HepG2 (cell line): ENCODE results near the gene ZNF621. TPM values are rescaled to one million over a fixed set of nuclear protein-coding genes. Genes with fewer than 3 reads are reported as not detected.

Source experiments
- ATAC-seq: fragments of 200-7000 bp; cut with Tn5 transposase; 3 replicates; pipeline ENCODE4 v1.9.1; 2020; ENCODE audit warnings: mild to moderate bottlenecking, moderate library complexity
- BruUV-seq: library from RNA; stranded (reverse); fragments of 400-500 nt; replicated peaks from 2 replicates; lab custom pipeline; 2021; lab: Mats Ljungman, UMichigan
- CTCF ChIA-PET: fragments of 300-600 bp; formaldehyde crosslinking; extraction: SDS; loops from one replicate; lab custom pipeline; 2021; ENCODE audit warnings: low total read pairs, inconsistent platforms, low intra/inter-chr PET ratio; lab: Yijun Ruan, JAX
- POLR2A ChIA-PET: fragments of 350-600 bp; sonication (Branson Sonifier 250); formaldehyde crosslinking; loops from one replicate; lab custom pipeline; 2020; ENCODE audit warnings: antibody characterized with exemption, inconsistent platforms; lab: Yijun Ruan, JAX
- DNase-seq: peaks from one replicate; pipeline ENCODE4 v3.0.0-alpha.2; 2015; ENCODE audit warnings: low spot score
- FAIRE-seq: peaks from 3 replicates; lab custom pipeline; 2011; peaks lifted over from hg19 to GRCh38; lab: Jason Lieb, UNC
- H2AFZ ChIP-seq: one replicate; pipeline ENCODE4 v1.6.1; 2011; ENCODE audit warnings: low read length, inconsistent platforms
- H3K27ac ChIP-seq: fragments of 300-600 bp; 3 replicates; pipeline ENCODE4 v1.8.0; 2011; ENCODE audit warnings: mixed run types, mild to moderate bottlenecking, mixed read lengths, low read length, inconsistent platforms; ENCODE audit not compliant: insufficient read depth; ENCODE audit errors: extremely low read length
- H3K27me3 ChIP-seq, 2 experiments: fragments of 200-600 bp in 1 of 2; 2 replicates in 1 of 2; 3 replicates in 1 of 2; pipeline versions ENCODE4 v1.6.0 to v1.8.0; 2011; ENCODE audit warnings: low read length in 2 of 2, mild to moderate bottlenecking in 2 of 2, moderate library complexity in 2 of 2, inconsistent platforms in 1 of 2; ENCODE audit not compliant: insufficient read depth in 2 of 2, control insufficient read depth in 1 of 2
- H3K36me3 ChIP-seq, 2 experiments: fragments of 200-600 bp in 1 of 2; replicated peaks in 1 of 2; 2 replicates in 1 of 2; 3 replicates in 1 of 2; pipeline versions ENCODE4 v1.5.1 to v1.8.0; 2011; ENCODE audit warnings: low read length in 2 of 2, inconsistent platforms in 1 of 2; ENCODE audit not compliant: insufficient read depth in 2 of 2, control insufficient read depth in 1 of 2
- H3K4me1 ChIP-seq: 2 replicates; pipeline ENCODE4 v1.5.1; 2012; ENCODE audit warnings: low read length, inconsistent platforms; ENCODE audit not compliant: insufficient read depth
- H3K4me2 ChIP-seq: 2 replicates; pipeline ENCODE4 v1.6.0; 2011; ENCODE audit warnings: low read depth, low read length, inconsistent platforms
- H3K4me3 ChIP-seq, 3 experiments: fragments of 200-600 bp in 1 of 3; sonication (generic), shearing (Covaris generic) in 1 of 3; replicated peaks in 1 of 3; 2 replicates each; pipeline ENCODE4 v1.5.1; 2011 to 2016; ENCODE audit warnings: low read length in 3 of 3, inconsistent platforms in 2 of 3, low read depth in 2 of 3, mild to moderate bottlenecking in 2 of 3, control low read depth in 1 of 3, mixed read lengths in 1 of 3; ENCODE audit not compliant: insufficient read depth in 1 of 3
- H3K79me2 ChIP-seq: one replicate; pipeline ENCODE4 v1.6.1; 2011; ENCODE audit warnings: low read length, inconsistent platforms; ENCODE audit not compliant: insufficient read depth
- H3K9ac ChIP-seq: 2 replicates; pipeline ENCODE4 v1.6.0; 2011; ENCODE audit warnings: mild to moderate bottlenecking, low read depth, low read length, inconsistent platforms; ENCODE audit not compliant: insufficient read depth
- H3K9me3 ChIP-seq: 2 replicates; pipeline ENCODE4 v1.5.1; 2012; ENCODE audit warnings: mild to moderate bottlenecking, low read length
- H4K20me1 ChIP-seq: 2 replicates; pipeline ENCODE4 v1.6.0; 2011; ENCODE audit warnings: inconsistent platforms, mild to moderate bottlenecking, low read length, moderate library complexity; ENCODE audit not compliant: insufficient read depth
- AGO1 ChIP-seq: fragments of 200-400 bp; formaldehyde crosslinking; IDR thresholded peaks from 2 replicates; pipeline ENCODE4 v1.6.1; 2017; ENCODE audit warnings: mild to moderate bottlenecking, low read depth, low read length, moderate library complexity; ENCODE audit not compliant: poor library complexity, severe bottlenecking
- CBX2 ChIP-seq, 2 experiments: fragments of 200-600 bp in 1 of 2; sonication (generic); formaldehyde crosslinking in 1 of 2; IDR thresholded peaks; 2 replicates each; pipeline versions ENCODE4 v1.7.0 to v1.8.1; 2018 to 2022; ENCODE audit warnings: low read depth in 2 of 2, low read length in 1 of 2, mild to moderate bottlenecking in 1 of 2, missing genetic modification reagents in 1 of 2
- EHMT2 ChIP-seq: fragments of 200-600 bp; sonication (generic); IDR thresholded peaks from 2 replicates; pipeline ENCODE4 v1.7.0; 2017; ENCODE audit warnings: antibody characterized with exemption, low read depth, low read length, borderline replicate concordance
- ELF1 ChIP-seq: sonication (generic); formaldehyde crosslinking; IDR thresholded peaks from 2 replicates; pipeline ENCODE4 v1.4.0; 2020; ENCODE audit warnings: missing genetic modification reagents
- HNRNPH1 ChIP-seq: fragments of 200-400 bp; formaldehyde crosslinking; optimal IDR thresholded peaks from 2 replicates; pipeline ENCODE3; 2017; ENCODE audit warnings: mild to moderate bottlenecking, low read depth, low read length
- KLF12 ChIP-seq: sonication (generic); formaldehyde crosslinking; IDR thresholded peaks from 2 replicates; pipeline ENCODE4 v1.4.0; 2020; ENCODE audit warnings: missing genetic modification reagents, borderline replicate concordance
- KLF13 ChIP-seq: sonication (generic); formaldehyde crosslinking; IDR thresholded peaks from 2 replicates; pipeline ENCODE4 v1.4.0; 2020; ENCODE audit warnings: mild to moderate bottlenecking, missing genetic modification reagents
- RBM22 ChIP-seq: fragments of 200-400 bp; formaldehyde crosslinking; optimal IDR thresholded peaks from 2 replicates; pipeline ENCODE3; 2017; ENCODE audit warnings: mild to moderate bottlenecking, low read length, moderate library complexity
- SCMH1 ChIP-seq: sonication (generic); formaldehyde crosslinking; IDR thresholded peaks from 2 replicates; pipeline ENCODE4 v1.9.0; 2021; ENCODE audit warnings: missing genetic modification reagents, mild to moderate bottlenecking, borderline replicate concordance
- TBX2 ChIP-seq: sonication (generic); formaldehyde crosslinking; IDR thresholded peaks from 2 replicates; pipeline ENCODE4 v1.5.0; 2020; ENCODE audit warnings: missing genetic modification reagents, mild to moderate bottlenecking, borderline replicate concordance
- TMF1 ChIP-seq: sonication (generic); formaldehyde crosslinking; IDR thresholded peaks from 2 replicates; pipeline ENCODE4 v1.8.1; 2022; ENCODE audit warnings: low read depth, missing genetic modification reagents
- ZNF430 ChIP-seq: sonication (generic); formaldehyde crosslinking; IDR thresholded peaks from 2 replicates; pipeline ENCODE4 v1.9.0; 2021; ENCODE audit warnings: mild to moderate bottlenecking, missing genetic modification reagents
- WGBS: methylation state at CpG from one replicate; pipeline ENCODE4 v1.1.6; 2017; ENCODE audit warnings: low lambda C conversion rate; 5-methylcytosine and 5-hydroxymethylcytosine counted together
- in situ Hi-C: cut with HindIII; loops from 2 replicates; pipeline ENCODE4 v1.10.0; 2017; ENCODE audit warnings: low pct_unique_long_range_greater_than_20kb; ENCODE audit not compliant: extremely low pct_ligation_motif_present
- intact Hi-C: fragments of 100-400 bp; cut with micrococcal nuclease; formaldehyde crosslinking; loops from one replicate; pipeline ENCODE4 v1.10.0; 2022; ENCODE audit not compliant: unreplicated experiment
- polyA plus RNA-seq, 8 experiments: library from polyadenylated mRNA; depleted of rRNA in 3 of 8; stranded (reverse) in 7 of 8; unstranded in 1 of 8; fragments of >200 nt; fragmentation: Illumina TruSeq in 4 of 8; extraction: Trizol in 4 of 8; gene quantifications; 2 replicates each; pipeline versions ENCODE4 v1.2.1 to v1.2.3, GENCODE V29; 2011 to 2016; ENCODE audit warnings: low read depth in 4 of 8, missing spikeins in 1 of 8, mixed read lengths in 1 of 8; ENCODE audit not compliant: insufficient read depth in 1 of 8
- total RNA-seq, 5 experiments: library from RNA; depleted of rRNA; stranded (reverse); fragments of >200 nt; fragmentation: Illumina TruSeq; extraction: Trizol; gene quantifications; 2 replicates each; pipeline ENCODE4 v1.2.3, GENCODE V29; 2016; ENCODE audit warnings: low read depth in 1 of 5
- TF ChIP-seq, protein P1 (sequence below): IDR thresholded peaks from 2 replicates; pipeline ENCODE4 v1.6.1; 2016; ENCODE audit warnings: missing compliant biosample characterization, missing genetic modification reagents, borderline replicate concordance
- TF ChIP-seq, protein P2 (sequence below): sonication (generic); formaldehyde crosslinking; conservative IDR thresholded peaks from 2 replicates; pipeline ENCODE4 v1.8.0; 2022; ENCODE audit warnings: missing genetic modification reagents
- TF ChIP-seq, protein P3 (sequence below): sonication (generic); formaldehyde crosslinking; IDR thresholded peaks from 2 replicates; pipeline ENCODE4 v1.4.0; 2020; ENCODE audit warnings: mild to moderate bottlenecking, missing genetic modification reagents
- TF ChIP-seq, protein P4 (sequence below): sonication (generic); formaldehyde crosslinking; IDR thresholded peaks from 2 replicates; pipeline ENCODE4 v1.8.0; 2022; ENCODE audit warnings: mild to moderate bottlenecking, missing genetic modification reagents, moderate library complexity

ZNF621 gene
- total and polyA plus RNA-seq, 2 of the 13 experiments (the other 11 are each of a cell fraction or from before 2014, with no cell fraction given): 13.2 to 14.9 TPM

DNA sequence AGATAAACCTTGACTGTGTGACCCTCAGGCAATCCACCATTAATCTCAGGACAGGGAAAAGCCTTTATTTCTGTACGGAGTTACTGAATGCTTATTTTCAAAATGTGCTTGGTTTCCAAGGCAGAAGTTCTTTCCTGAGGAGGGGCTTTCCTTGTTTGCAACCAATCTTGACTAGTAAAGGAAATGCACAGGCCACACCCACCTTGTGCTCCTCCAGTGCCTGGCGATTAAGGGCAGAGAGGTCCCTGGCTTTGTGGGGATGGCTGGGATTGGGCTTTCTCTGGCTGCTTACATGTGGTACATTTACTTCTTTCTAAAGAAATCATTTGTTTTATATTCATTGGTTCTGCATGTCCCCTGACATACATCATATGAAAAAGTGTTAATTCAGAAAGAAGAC, 47.8 kb downstream of the ZNF621 start:
- Histone ChIP-seq H3K4me2 (no peak overlapping the region), H3K4me3 (no peak overlapping the region), H4K20me1 (no peaks in the 10 kb centered on the region), H3K9me3 (no peaks in the 10 kb centered on the region), H3K9ac (no peak overlapping the region), H3K4me1 (no peaks in the 10 kb centered on the region), H3K27me3 (no peaks in the 10 kb centered on the region; a peak in 1 of 5 replicates), H2AFZ (no peak overlapping the region), H3K79me2 (no peaks in the 10 kb centered on the region), H3K36me3 (no peaks in the 10 kb centered on the region), H3K27ac (no peak overlapping the region)
- TF ChIP-seq EHMT2: no peak
- TF ChIP-seq RBM22: no peak
- no peak for TF ChIP-seq HNRNPH1
- TF ChIP-seq KLF12 (CRISPR knock-in tag): no peak
- no peak for TF ChIP-seq ZNF430 (CRISPR knock-in tag)
- no peak for TF ChIP-seq TMF1
- no peak for TF ChIP-seq ELF1 (CRISPR knock-in tag)
- TF ChIP-seq, protein P1, sequence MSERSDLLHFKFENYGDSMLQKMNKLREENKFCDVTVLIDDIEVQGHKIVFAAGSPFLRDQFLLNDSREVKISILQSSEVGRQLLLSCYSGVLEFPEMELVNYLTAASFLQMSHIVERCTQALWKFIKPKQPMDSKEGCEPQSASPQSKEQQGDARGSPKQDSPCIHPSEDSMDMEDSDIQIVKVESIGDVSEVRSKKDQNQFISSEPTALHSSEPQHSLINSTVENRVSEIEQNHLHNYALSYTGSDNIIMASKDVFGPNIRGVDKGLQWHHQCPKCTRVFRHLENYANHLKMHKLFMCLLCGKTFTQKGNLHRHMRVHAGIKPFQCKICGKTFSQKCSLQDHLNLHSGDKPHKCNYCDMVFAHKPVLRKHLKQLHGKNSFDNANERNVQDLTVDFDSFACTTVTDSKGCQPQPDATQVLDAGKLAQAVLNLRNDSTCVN (CRISPR knock-in tag): no peak
- TF ChIP-seq, protein P2, sequence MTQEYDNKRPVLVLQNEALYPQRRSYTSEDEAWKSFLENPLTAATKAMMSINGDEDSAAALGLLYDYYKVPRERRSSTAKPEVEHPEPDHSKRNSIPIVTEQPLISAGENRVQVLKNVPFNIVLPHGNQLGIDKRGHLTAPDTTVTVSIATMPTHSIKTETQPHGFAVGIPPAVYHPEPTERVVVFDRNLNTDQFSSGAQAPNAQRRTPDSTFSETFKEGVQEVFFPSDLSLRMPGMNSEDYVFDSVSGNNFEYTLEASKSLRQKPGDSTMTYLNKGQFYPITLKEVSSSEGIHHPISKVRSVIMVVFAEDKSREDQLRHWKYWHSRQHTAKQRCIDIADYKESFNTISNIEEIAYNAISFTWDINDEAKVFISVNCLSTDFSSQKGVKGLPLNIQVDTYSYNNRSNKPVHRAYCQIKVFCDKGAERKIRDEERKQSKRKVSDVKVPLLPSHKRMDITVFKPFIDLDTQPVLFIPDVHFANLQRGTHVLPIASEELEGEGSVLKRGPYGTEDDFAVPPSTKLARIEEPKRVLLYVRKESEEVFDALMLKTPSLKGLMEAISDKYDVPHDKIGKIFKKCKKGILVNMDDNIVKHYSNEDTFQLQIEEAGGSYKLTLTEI (CRISPR knock-in tag): no peak
- no peak for TF ChIP-seq CBX2 (IDR thresholded peaks at IDR 0.05; ENCODE audit: low read depth, low read length)
- TF ChIP-seq CBX2 (CRISPR knock-in tag; IDR thresholded peaks at IDR 0.05; ENCODE audit: low read depth): no peak
- TF ChIP-seq AGO1: no peak
- TF ChIP-seq, protein P3, sequence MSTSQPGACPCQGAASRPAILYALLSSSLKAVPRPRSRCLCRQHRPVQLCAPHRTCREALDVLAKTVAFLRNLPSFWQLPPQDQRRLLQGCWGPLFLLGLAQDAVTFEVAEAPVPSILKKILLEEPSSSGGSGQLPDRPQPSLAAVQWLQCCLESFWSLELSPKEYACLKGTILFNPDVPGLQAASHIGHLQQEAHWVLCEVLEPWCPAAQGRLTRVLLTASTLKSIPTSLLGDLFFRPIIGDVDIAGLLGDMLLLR (CRISPR knock-in tag): no peak
- no peak for TF ChIP-seq TBX2
- no peak for TF ChIP-seq KLF13 (CRISPR knock-in tag)
- TF ChIP-seq SCMH1: no peak
- TF ChIP-seq, protein P4, sequence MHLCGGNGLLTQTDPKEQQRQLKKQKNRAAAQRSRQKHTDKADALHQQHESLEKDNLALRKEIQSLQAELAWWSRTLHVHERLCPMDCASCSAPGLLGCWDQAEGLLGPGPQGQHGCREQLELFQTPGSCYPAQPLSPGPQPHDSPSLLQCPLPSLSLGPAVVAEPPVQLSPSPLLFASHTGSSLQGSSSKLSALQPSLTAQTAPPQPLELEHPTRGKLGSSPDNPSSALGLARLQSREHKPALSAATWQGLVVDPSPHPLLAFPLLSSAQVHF: no peak
- CTCF ChIA-PET: no interaction called here
- 29% methylated on average over 2 of the region's 2 CpGs for WGBS
- in situ Hi-C loops: no loop called here
- ATAC-seq (no peak), FAIRE-seq (no peak), DNase-seq (no peak)
- POLR2A ChIA-PET: no interaction called here
- BruUV-seq: no TSS peak
- intact Hi-C loops: no loop called here
